Stimulated activated effector memory CD8-positive, alpha-beta T cell treated with anti-CD3 and anti-CD28 coated beads, Interleukin-12 subunit alpha, Interleukin-12 subunit beta, amount 100 ng/mL, for 72 hours (primary cell): ENCODE data around the gene COQ8A.

Experiments
- ATAC-seq: fragments of 150-1000 bp; cut with Tn5 transposase; 2 replicates; pipeline ENCODE4 v1.10.0; 2021
- DNase-seq, 2 donors: peaks; one replicate each; pipeline ENCODE4 v3.0.0; 2021 to 2022; ENCODE audit warnings: low spot score in 2 of 2
- H3K27ac Mint-ChIP-seq: one replicate; pipeline ENCODE4 v1.8.0; 2022; ENCODE audit warnings: mild to moderate bottlenecking, mixed read lengths
- H3K36me3 Mint-ChIP-seq: one replicate; pipeline ENCODE4 v1.8.0; 2022; ENCODE audit warnings: mild to moderate bottlenecking, mixed read lengths
- H3K4me1 Mint-ChIP-seq: one replicate; pipeline ENCODE4 v1.8.0; 2022; ENCODE audit warnings: mixed read lengths
- H3K4me3 Mint-ChIP-seq: one replicate; pipeline ENCODE4 v1.8.0; 2022; ENCODE audit warnings: mild to moderate bottlenecking, mixed read lengths
- H3K9me3 Mint-ChIP-seq: one replicate; pipeline ENCODE4 v1.8.0; 2022; ENCODE audit warnings: mixed read lengths

The COQ8A gene

GRCh38 chr1:226972931-226973330 is 32.8 kb downstream of the COQ8A start:
- no peak overlapping the region for H3K4me3 Mint-ChIP-seq
- H3K36me3 Mint-ChIP-seq: peaks cover 8% of the 10 kb centered on the region
- no peak for DNase-seq
- H3K4me1 Mint-ChIP-seq: peaks cover 8% of the 10 kb centered on the region
- no peak for ATAC-seq
- peak overlapping the region; percentile 29 for H3K27ac Mint-ChIP-seq
- peaks cover 6% of the 10 kb centered on the region for H3K9me3 Mint-ChIP-seq

GRCh38 chr1:226973371-226973897 is 33.3 kb downstream of the COQ8A start:
- no peak for ATAC-seq

GRCh38 chr1:226973898-226974543 is 33.9 kb downstream of the COQ8A start:
- DNase-seq (no peak), ATAC-seq (no peak)
- peaks cover 8% of the 10 kb centered on the region for H3K4me1 Mint-ChIP-seq
- peaks cover 8% of the 10 kb centered on the region for H3K36me3 Mint-ChIP-seq
- H3K27ac Mint-ChIP-seq: peak overlapping the region; percentile 29
- peaks cover 6% of the 10 kb centered on the region for H3K9me3 Mint-ChIP-seq
- no peak overlapping the region for H3K4me3 Mint-ChIP-seq

More at GRCh38 chr1:226973371-226973897, 33.3 kb downstream of the COQ8A start:
- H3K9me3 Mint-ChIP-seq: peaks cover 6% of the 10 kb centered on the region
- peak overlapping the region; percentile 29 for H3K27ac Mint-ChIP-seq
- no peak for DNase-seq
- no peak overlapping the region for H3K4me3 Mint-ChIP-seq
- peaks cover 8% of the 10 kb centered on the region for H3K4me1 Mint-ChIP-seq
- H3K36me3 Mint-ChIP-seq: peaks cover 8% of the 10 kb centered on the region

- Mint-ChIP-seq H3K36me3 (peaks cover 8% of the 10 kb centered on the region), H3K4me3 (no peak overlapping the region), H3K4me1 (peaks cover 8% of the 10 kb centered on the region), H3K27ac (peak overlapping the region; percentile 29), H3K9me3 (peaks cover 6% of the 10 kb centered on the region)
- DNase-seq: no peak
- ATAC-seq: no peak
These were observed 34.6 kb downstream of the COQ8A start for GRCh38 chr1:226974544-226975258.

- ATAC-seq (no peak), DNase-seq (no peak)
- H3K4me3 Mint-ChIP-seq: no peak overlapping the region
- H3K27ac Mint-ChIP-seq: no peak overlapping the region
- H3K9me3 Mint-ChIP-seq: peaks cover 6% of the 10 kb centered on the region
- H3K36me3 Mint-ChIP-seq: peaks cover 8% of the 10 kb centered on the region
- H3K4me1 Mint-ChIP-seq: peaks cover 8% of the 10 kb centered on the region
These were observed 35.5 kb downstream of the COQ8A start for GRCh38 chr1:226975259-226976250.

GRCh38 chr1:226976276-226976977 is 36.3 kb downstream of the COQ8A start:
- no peak for ATAC-seq
- Mint-ChIP-seq H3K36me3 (peaks cover 8% of the 10 kb centered on the region), H3K9me3 (peaks cover 6% of the 10 kb centered on the region), H3K27ac (no peak overlapping the region), H3K4me3 (no peak overlapping the region), H3K4me1 (peaks cover 8% of the 10 kb centered on the region)
- no peak for DNase-seq

GRCh38 chr1:226976978-226977642 is 37.0 kb downstream of the COQ8A start:
- ATAC-seq (no peak), DNase-seq (no peak)
- Mint-ChIP-seq H3K9me3 (no peaks in the 10 kb centered on the region), H3K4me3 (no peak overlapping the region), H3K36me3 (peaks cover 2% of the 10 kb centered on the region), H3K4me1 (peaks cover under 1% of the 10 kb centered on the region), H3K27ac (no peak overlapping the region)

- Mint-ChIP-seq H3K27ac (no peak overlapping the region), H3K36me3 (no peaks in the 10 kb centered on the region), H3K9me3 (no peaks in the 10 kb centered on the region), H3K4me1 (no peaks in the 10 kb centered on the region), H3K4me3 (no peak overlapping the region)
- DNase-seq (no peak), ATAC-seq (no peak)
These were observed 37.7 kb downstream of the COQ8A start for GRCh38 chr1:226977643-226978431.

GRCh38 chr1:226978432-226979114 is 38.5 kb downstream of the COQ8A start:
- Mint-ChIP-seq H3K9me3 (no peaks in the 10 kb centered on the region), H3K4me3 (no peak overlapping the region), H3K4me1 (no peaks in the 10 kb centered on the region), H3K36me3 (no peaks in the 10 kb centered on the region), H3K27ac (no peak overlapping the region)
- ATAC-seq (no peak), DNase-seq (no peak)

- Mint-ChIP-seq H3K36me3 (no peaks in the 10 kb centered on the region), H3K4me1 (no peaks in the 10 kb centered on the region), H3K27ac (no peak overlapping the region), H3K4me3 (no peak overlapping the region), H3K9me3 (no peaks in the 10 kb centered on the region)
- ATAC-seq: no peak
- DNase-seq: no peak
These were observed 39.0 kb downstream of the COQ8A start for GRCh38 chr1:226979115-226979516.

- DNase-seq (no peak), ATAC-seq (no peak)
- no peak overlapping the region for H3K4me3 Mint-ChIP-seq
- no peaks in the 10 kb centered on the region for H3K9me3 Mint-ChIP-seq
- no peak overlapping the region for H3K27ac Mint-ChIP-seq
- H3K4me1 Mint-ChIP-seq: no peaks in the 10 kb centered on the region
- H3K36me3 Mint-ChIP-seq: no peaks in the 10 kb centered on the region
These were observed 39.5 kb downstream of the COQ8A start for GRCh38 chr1:226979517-226980121.

- DNase-seq (no peak), ATAC-seq (no peak)
- Mint-ChIP-seq H3K4me3 (no peak overlapping the region), H3K9me3 (no peaks in the 10 kb centered on the region), H3K27ac (no peak overlapping the region), H3K36me3 (no peaks in the 10 kb centered on the region), H3K4me1 (no peaks in the 10 kb centered on the region)
These were observed 40.0 kb downstream of the COQ8A start for GRCh38 chr1:226980122-226980560.
